Effector memory CD8-positive, alpha-beta T cell (primary cell): ENCODE data around the gene ORC4.
A peak's percentile ranks its signal among the peaks of the same experiment; 100 is the strongest.

Experiments
- ATAC-seq: fragments of 150-1000 bp; cut with Tn5 transposase; replicated peaks from 2 replicates; pipeline ENCODE4 v1.10.0; 2021; ENCODE audit warnings: mild to moderate bottlenecking, moderate library complexity
- DNase-seq, 3 experiments: peaks; one replicate each; pipeline ENCODE4 v3.0.0; 2021
- H3K27ac Mint-ChIP-seq, 2 donors: one replicate each; pipeline ENCODE4 v1.8.0; 2022; ENCODE audit warnings: mild to moderate bottlenecking in 2 of 2, mixed read lengths in 2 of 2, moderate library complexity in 2 of 2
- H3K27me3 Mint-ChIP-seq, 2 donors: one replicate each; pipeline ENCODE4 v1.8.0; 2022; ENCODE audit warnings: mixed read lengths in 2 of 2
- H3K36me3 Mint-ChIP-seq: one replicate; pipeline ENCODE4 v1.8.0; 2022; ENCODE audit warnings: mild to moderate bottlenecking, moderate library complexity, mixed read lengths; ENCODE audit not compliant: insufficient read depth
- H3K4me1 Mint-ChIP-seq, 2 donors: one replicate each; pipeline ENCODE4 v1.8.0; 2022; ENCODE audit warnings: low read depth in 2 of 2, mixed read lengths in 2 of 2
- H3K4me3 Mint-ChIP-seq, 2 donors: one replicate each; pipeline ENCODE4 v1.8.0; 2022; ENCODE audit warnings: mild to moderate bottlenecking in 2 of 2, mixed read lengths in 2 of 2, moderate library complexity in 2 of 2
- H3K9me3 Mint-ChIP-seq, 2 donors: one replicate each; pipeline ENCODE4 v1.8.0; 2022; ENCODE audit warnings: mixed read lengths in 2 of 2
- total RNA-seq, 9 experiments: gene quantifications; one replicate each; lab custom pipeline; 2026; lab: John Stamatoyannopoulos, UW

Gene ORC4
- total RNA-seq = 24.9 to 58.3 (median 32.2) reads per million in 9 experiments

DNA sequence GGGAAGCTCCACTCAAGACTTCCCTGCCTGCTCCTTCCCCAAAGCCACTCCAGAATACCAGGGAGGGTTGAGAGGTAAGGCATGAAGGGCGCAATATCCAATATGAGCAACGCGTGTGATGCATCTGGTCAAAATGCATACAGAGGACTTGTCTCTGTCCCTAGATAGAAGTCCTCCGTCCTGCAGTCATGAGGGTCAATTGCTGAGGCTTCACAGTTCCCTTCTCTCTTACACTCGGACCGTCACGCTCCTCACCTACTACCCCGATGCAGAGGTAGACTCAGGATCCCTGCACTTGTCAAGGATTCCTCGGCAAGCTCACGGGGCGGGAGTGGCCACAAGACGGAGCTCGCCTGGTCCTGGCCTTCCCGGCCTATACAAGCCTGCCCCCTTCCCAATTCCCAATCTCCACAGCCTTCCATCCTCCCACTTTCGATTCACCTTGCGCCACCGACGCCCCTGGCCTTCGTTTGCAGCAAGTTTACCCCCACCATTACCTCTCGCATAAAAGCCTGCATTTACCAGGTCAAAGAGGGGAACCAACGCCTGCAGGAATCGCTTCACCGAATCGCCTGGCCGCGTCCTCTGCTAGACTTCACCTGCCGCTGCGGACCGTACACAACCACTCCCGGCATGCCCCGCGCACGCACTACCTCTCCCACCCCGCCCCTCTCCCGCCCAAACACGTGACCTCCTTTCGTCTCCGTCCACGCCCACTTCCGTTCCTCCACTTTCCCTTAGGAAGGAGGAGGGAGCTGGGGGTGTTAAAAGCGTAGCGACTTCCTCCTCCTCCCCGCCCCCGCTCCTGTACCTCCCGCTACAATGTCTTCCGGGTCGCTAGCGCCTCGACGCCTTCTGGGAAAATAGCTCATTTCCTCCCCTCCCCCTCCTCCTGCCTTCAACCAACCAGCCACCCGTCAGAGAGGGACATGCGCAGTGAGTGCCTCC lies at the start of gene ORC4:
Gene ORC4 (minus strand): TSS at position 627 of the 948 bp plus-strand sequence. CDS start 44,779 bp downstream, outside the sequence.
- peaks cover 11% of the 10 kb centered on the region for H3K36me3 Mint-ChIP-seq

DNA sequence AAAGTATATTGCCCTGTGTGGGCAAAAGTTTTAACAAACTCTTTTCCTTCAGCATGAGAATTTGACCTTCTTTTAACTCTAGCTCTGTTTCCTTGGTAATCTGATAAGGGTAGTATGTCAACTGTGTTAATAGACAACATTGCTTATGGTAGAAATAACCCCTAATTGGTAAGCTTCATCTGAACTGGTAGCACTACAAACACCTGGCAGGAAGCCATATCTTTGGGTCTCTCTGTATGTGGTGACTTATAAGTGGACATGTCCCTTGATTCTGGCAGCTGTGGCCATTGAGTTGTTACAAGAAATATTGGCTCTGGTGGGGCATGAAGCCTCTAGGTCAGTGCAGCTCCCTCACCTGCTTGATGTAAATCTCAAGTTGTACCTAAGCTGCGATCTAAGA lies 47.3 kb upstream of the ORC4 start:
- no peaks in the 10 kb centered on the region for H3K9me3 Mint-ChIP-seq
- no peak for ATAC-seq
- H3K4me1 Mint-ChIP-seq = peaks cover 2 to 7% of the 10 kb centered on the region in 2 donors
- no peak overlapping the region for H3K27ac Mint-ChIP-seq
- H3K27me3 Mint-ChIP-seq = no peaks in the 10 kb centered on the region
- H3K4me3 Mint-ChIP-seq = no peak overlapping the region
- no peaks in the 10 kb centered on the region for H3K36me3 Mint-ChIP-seq
- DNase-seq = no peak

More for the DNA sequence above, at the start of gene ORC4:
- Mint-ChIP-seq H3K27me3 (no peaks in the 10 kb centered on the region), H3K4me1 (peaks cover 36 to 52% of the 10 kb centered on the region in 2 donors), H3K4me3 (peak within 1 kb of the TSS; percentile 90 to 94), H3K27ac (peak within 1 kb of the TSS; percentile 92 to 93), H3K9me3 (no peaks in the 10 kb centered on the region)
- peak; percentile 84 for ATAC-seq
- peak; percentile 91 to 94 (median 91) for DNase-seq

DNA sequence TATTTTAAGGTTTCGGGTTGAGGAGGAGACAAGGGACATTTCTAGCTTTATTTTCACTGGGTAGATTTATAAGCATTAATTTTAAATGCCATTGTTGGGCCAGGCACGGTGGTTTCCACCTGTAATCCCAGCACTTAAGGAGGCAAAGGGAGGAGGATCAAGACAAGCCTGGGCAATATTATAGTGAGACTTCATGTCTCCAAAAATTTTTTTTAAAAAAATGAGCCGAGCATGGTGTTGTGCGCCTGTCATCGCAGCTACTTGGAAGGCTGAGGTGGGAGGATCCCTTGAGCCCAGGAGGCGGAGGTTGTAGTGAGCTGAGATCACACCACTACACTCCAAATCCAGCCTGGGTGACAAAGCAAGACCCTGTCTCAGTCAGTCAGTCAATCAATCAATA lies 45.4 kb upstream of the ORC4 start:
- ATAC-seq (no peak), DNase-seq (no peak)
- Mint-ChIP-seq H3K4me1 (peaks cover under 1 to 2% of the 10 kb centered on the region in 2 donors), H3K36me3 (peaks cover under 1% of the 10 kb centered on the region), H3K4me3 (no peak overlapping the region), H3K27ac (no peak overlapping the region), H3K9me3 (no peaks in the 10 kb centered on the region), H3K27me3 (no peaks in the 10 kb centered on the region)

DNA sequence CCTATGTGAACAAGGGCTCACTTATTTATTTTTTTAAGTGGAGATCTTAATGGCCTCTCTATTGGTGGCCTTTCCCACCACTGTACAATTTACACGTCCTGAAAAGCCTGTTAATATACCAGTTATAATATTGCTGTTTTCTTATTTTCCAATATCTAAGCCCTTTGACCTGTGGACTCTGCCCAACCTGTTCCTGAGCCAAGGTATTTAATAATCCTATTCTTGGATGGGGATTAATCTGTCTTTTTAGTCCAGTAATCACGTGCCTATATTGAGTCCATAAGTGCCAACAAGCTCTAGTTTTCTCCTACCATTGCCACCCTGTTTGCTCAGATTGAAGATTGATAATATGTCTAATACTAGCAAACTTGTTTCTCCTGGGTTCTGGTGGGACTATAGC lies 43.1 kb upstream of the ORC4 start:
- Mint-ChIP-seq H3K36me3 (peaks cover 3% of the 10 kb centered on the region), H3K4me1 (peaks cover 0 to 2% of the 10 kb centered on the region in 2 donors), H3K27ac (no peak overlapping the region), H3K4me3 (no peak overlapping the region), H3K27me3 (no peaks in the 10 kb centered on the region), H3K9me3 (no peaks in the 10 kb centered on the region)
- no peak for DNase-seq
- no peak for ATAC-seq

DNA sequence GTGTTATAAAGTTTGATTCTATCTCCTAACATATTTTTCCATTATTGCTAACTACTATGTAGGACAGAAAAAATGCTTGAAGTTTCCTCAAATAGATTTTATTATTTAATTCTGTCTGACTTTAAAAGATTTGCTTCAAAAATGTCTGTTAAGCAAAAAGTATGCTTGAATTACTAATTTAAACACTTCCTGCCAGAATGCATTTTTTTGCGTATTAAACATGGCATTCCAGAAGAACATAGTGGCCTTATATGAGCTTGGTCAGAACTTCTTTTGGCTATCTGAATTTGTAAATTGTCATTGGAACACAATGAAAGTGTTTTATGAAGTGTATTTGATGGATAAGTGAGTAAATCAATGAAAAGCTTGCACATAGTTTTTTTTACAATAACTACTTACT lies 38.1 kb upstream of the ORC4 start:
- no peak overlapping the region for H3K27ac Mint-ChIP-seq

DNA sequence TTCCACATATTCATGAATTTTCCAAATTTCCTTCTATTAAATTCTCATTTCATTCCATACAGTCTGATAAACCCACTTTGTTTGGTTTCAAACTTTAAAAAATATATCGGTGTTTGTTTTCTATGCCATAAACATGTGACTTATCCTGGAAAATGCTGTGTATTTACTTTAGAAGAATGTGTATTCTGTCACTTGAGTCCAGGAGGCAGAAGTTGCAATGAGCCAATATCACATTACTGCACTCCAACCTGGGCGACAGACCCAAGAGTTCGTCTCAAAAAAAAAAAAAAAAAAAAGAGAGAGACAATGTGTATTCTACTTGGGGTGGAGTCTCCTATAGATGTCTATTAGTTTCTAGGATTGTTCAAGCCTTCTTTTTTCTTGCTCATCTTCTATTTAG lies 32.1 kb upstream of the ORC4 start:
- no peaks in the 10 kb centered on the region for H3K9me3 Mint-ChIP-seq
- no peaks in the 10 kb centered on the region for H3K27me3 Mint-ChIP-seq
- peaks cover 11 to 26% of the 10 kb centered on the region in 2 donors for H3K4me1 Mint-ChIP-seq
- H3K27ac Mint-ChIP-seq = no peak overlapping the region
- ATAC-seq = no peak
- no peak for DNase-seq
- no peak overlapping the region for H3K4me3 Mint-ChIP-seq
- H3K36me3 Mint-ChIP-seq = peaks cover 8% of the 10 kb centered on the region

More for the DNA sequence above, 38.1 kb upstream of the ORC4 start:
- peaks cover 12% of the 10 kb centered on the region for H3K36me3 Mint-ChIP-seq
- DNase-seq (no peak), ATAC-seq (no peak)
- no peaks in the 10 kb centered on the region for H3K27me3 Mint-ChIP-seq
- H3K9me3 Mint-ChIP-seq = no peaks in the 10 kb centered on the region
- H3K4me3 Mint-ChIP-seq = no peak overlapping the region
- peaks cover 2 to 4% of the 10 kb centered on the region in 2 donors for H3K4me1 Mint-ChIP-seq

GRCh38 chr2:148049284-148049683 lies 28.7 kb upstream of the ORC4 start:
- Mint-ChIP-seq H3K27me3 (no peaks in the 10 kb centered on the region), H3K36me3 (no peaks in the 10 kb centered on the region)
- no peak for ATAC-seq

GRCh38 chr2:148048475-148049221 lies 28.1 kb upstream of the ORC4 start:
- Mint-ChIP-seq H3K27ac (no peak overlapping the region), H3K4me3 (no peak overlapping the region), H3K27me3 (no peaks in the 10 kb centered on the region), H3K36me3 (no peaks in the 10 kb centered on the region), H3K4me1 (peaks cover 14 to 38% of the 10 kb centered on the region in 2 donors), H3K9me3 (no peaks in the 10 kb centered on the region)
- ATAC-seq (peak; percentile 26), DNase-seq (no peak)

More at GRCh38 chr2:148049284-148049683, 28.7 kb upstream of the ORC4 start:
- no peak overlapping the region for H3K4me3 Mint-ChIP-seq
- H3K27ac Mint-ChIP-seq = no peak overlapping the region
- no peaks in the 10 kb centered on the region for H3K9me3 Mint-ChIP-seq
- DNase-seq = no peak
- H3K4me1 Mint-ChIP-seq = peaks cover 14 to 38% of the 10 kb centered on the region in 2 donors

DNA sequence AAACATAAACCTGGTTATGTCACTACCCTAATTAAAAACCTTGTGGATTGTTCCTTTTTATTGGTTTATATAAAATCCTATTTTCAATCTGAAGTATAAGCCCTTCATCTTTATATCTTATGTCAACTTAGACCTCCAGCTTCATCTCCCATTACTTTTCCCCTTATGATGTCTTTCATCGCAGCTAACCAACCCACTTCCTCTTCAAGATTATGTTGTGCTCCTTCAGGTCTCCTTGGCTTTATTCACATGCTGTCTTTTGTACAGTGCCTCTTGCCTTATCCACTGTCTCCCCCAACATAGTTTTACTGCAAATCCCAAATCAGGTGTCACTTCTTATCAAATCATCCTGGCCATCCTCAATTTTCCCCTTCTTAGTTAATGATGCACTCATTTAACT lies 26.3 kb upstream of the ORC4 start:
- no peaks in the 10 kb centered on the region for H3K27me3 Mint-ChIP-seq
- H3K9me3 Mint-ChIP-seq = no peaks in the 10 kb centered on the region
- H3K27ac Mint-ChIP-seq = peak overlapping the region in 1 of 2 donors; percentile 13
- no peak for DNase-seq
- H3K4me3 Mint-ChIP-seq = no peak overlapping the region
- peaks cover 11 to 38% of the 10 kb centered on the region in 2 donors for H3K4me1 Mint-ChIP-seq
- no peaks in the 10 kb centered on the region for H3K36me3 Mint-ChIP-seq
- ATAC-seq = no peak

DNA sequence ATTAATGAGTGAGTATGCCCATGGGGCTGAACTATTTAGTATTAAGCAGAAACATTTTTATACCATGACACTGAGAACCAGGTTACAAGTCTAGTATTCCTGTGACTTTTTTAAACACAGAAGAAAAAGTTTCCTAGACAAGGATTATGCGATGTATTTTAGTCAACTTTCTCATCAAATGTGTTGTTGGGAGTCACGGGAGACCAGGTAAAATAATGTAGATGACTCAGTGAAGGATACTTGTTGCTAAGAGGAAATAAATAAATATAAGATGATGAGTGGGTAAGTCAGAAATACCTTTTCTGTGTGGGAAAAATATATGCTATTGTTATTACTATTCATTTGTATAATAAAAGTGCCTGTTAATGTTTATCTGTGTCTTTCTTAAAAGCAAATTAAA lies 23.8 kb upstream of the ORC4 start:
- DNase-seq (no peak), ATAC-seq (no peak)
- H3K4me3 Mint-ChIP-seq = no peak overlapping the region
- H3K27ac Mint-ChIP-seq = no peak overlapping the region
- peaks cover 9 to 27% of the 10 kb centered on the region in 2 donors for H3K4me1 Mint-ChIP-seq
- peaks cover 4% of the 10 kb centered on the region for H3K36me3 Mint-ChIP-seq
- no peaks in the 10 kb centered on the region for H3K9me3 Mint-ChIP-seq
- no peaks in the 10 kb centered on the region for H3K27me3 Mint-ChIP-seq

GRCh38 chr2:148042219-148042618 lies 21.7 kb upstream of the ORC4 start:
- Mint-ChIP-seq H3K4me3 (no peak overlapping the region), H3K27me3 (no peaks in the 10 kb centered on the region), H3K9me3 (no peaks in the 10 kb centered on the region), H3K36me3 (peaks cover 4% of the 10 kb centered on the region), H3K4me1 (peaks cover 3 to 9% of the 10 kb centered on the region in 2 donors), H3K27ac (no peak overlapping the region)
- no peak for ATAC-seq
- no peak for DNase-seq

DNA sequence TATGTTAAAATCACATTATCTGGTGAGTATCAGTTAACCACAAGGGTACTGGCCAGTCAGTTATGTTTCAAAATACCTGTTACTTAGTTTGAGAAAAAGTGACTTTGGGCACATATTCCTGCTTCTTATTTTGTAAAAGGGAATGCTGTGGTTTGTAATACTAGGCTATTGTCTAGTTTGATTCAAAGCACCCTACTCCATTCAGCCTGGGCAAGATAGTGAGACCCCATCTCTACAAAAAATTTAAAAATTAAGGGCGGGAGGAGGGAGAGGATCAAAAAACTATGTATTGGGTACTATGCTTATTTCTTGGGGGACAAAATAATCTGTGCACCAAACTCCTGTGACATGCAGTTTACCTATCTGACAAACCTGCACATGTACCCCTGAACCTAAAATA lies 19.2 kb upstream of the ORC4 start:
- Mint-ChIP-seq H3K36me3 (peaks cover 4% of the 10 kb centered on the region), H3K27me3 (no peaks in the 10 kb centered on the region), H3K4me1 (peaks cover 1 to 7% of the 10 kb centered on the region in 2 donors), H3K4me3 (no peak overlapping the region), H3K27ac (no peak overlapping the region), H3K9me3 (no peaks in the 10 kb centered on the region)
- ATAC-seq = no peak
- no peak for DNase-seq

- Mint-ChIP-seq H3K9me3 (no peaks in the 10 kb centered on the region), H3K4me1 (peaks cover 3 to 15% of the 10 kb centered on the region in 2 donors), H3K4me3 (no peak overlapping the region), H3K36me3 (no peaks in the 10 kb centered on the region), H3K27ac (no peak overlapping the region), H3K27me3 (no peaks in the 10 kb centered on the region)
- DNase-seq = no peak
- no peak for ATAC-seq
Measured at GRCh38 chr2:148032215-148032614, 11.7 kb upstream of the ORC4 start.
